Cardiac fibroblast (primary cell): ENCODE data around the gene DPYSL3.

Source experiments
- DNase-seq, 2 donors: peaks; one replicate each; pipeline versions ENCODE4 v3.0.0 to v3.0.0-alpha.2; 2010; ENCODE audit warnings: low read depth in 2 of 2
- H3K4me3 ChIP-seq, 2 donors: replicated peaks in 1 of 2; 1 replicate in 1 of 2; 2 replicates in 1 of 2; pipeline ENCODE4 v1.5.1; 2011; ENCODE audit warnings: low read depth in 2 of 2, low read length in 2 of 2, mild to moderate bottlenecking in 2 of 2, moderate library complexity in 1 of 2
- CTCF ChIP-seq: IDR thresholded peaks from one replicate; pipeline ENCODE4 v1.5.1; 2011; ENCODE audit warnings: low read depth, mild to moderate bottlenecking, low read length, inconsistent platforms

DPYSL3 gene

GRCh38 chr5:147465747-147466146 is 44.1 kb downstream of the DPYSL3 start:
- H3K4me3 ChIP-seq = no peak overlapping the region
- TF ChIP-seq CTCF = no peak
- no peak for DNase-seq

- peak; percentile 53 for TF ChIP-seq CTCF
- DNase-seq = peak; percentile 71 to 77
- no peak overlapping the region for H3K4me3 ChIP-seq
Measured at GRCh38 chr5:147464211-147464610, 45.7 kb downstream of the DPYSL3 start.

DNA sequence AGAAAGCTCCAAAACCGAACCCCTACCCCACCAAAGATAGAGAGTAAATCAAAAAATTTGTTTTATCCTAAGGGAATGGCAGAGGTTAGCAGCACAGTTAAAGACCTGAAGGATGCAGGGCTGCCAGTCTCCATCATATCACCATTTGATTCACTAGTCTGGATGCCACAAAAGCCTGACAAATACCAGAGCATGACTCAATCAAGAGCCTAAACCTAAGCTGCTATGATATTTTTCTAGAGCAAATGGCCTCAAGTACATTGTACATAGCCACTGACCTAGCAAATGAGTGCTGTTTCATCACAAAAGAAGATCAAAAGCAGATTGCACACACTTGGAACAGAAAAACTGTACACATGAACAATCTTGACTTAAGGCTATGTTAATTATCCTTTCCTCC is 48.0 kb downstream of the DPYSL3 start:
- no peak for TF ChIP-seq CTCF
- peak in 1 of 2 donors; percentile 15 for DNase-seq
- H3K4me3 ChIP-seq = no peak overlapping the region

DNA sequence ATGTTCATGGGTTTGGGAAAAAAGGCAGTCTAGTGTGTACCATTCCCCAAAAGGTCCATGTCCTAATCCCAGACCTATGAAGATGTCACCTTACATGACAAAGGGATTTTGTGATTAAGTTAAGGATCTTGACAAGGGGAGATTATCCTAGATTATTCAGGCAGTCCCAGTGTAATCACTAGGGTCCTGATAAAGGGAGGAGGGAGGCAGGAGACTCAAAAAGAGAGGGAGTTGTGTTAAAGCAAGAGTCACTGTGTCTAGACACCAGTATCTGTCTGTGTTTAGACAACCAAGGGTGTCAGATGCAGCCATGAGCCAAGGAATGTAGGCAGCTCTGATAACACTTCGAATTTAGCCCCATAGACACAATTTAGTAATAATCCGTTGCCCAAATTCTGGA is 49.5 kb downstream of the DPYSL3 start:
- DNase-seq = no peak
- TF ChIP-seq CTCF = no peak
- H3K4me3 ChIP-seq = no peak overlapping the region

GRCh38 chr5:147458581-147458980 is 51.3 kb downstream of the DPYSL3 start:
- no peak overlapping the region for H3K4me3 ChIP-seq
- DNase-seq = no peak
- no peak for TF ChIP-seq CTCF

DNA sequence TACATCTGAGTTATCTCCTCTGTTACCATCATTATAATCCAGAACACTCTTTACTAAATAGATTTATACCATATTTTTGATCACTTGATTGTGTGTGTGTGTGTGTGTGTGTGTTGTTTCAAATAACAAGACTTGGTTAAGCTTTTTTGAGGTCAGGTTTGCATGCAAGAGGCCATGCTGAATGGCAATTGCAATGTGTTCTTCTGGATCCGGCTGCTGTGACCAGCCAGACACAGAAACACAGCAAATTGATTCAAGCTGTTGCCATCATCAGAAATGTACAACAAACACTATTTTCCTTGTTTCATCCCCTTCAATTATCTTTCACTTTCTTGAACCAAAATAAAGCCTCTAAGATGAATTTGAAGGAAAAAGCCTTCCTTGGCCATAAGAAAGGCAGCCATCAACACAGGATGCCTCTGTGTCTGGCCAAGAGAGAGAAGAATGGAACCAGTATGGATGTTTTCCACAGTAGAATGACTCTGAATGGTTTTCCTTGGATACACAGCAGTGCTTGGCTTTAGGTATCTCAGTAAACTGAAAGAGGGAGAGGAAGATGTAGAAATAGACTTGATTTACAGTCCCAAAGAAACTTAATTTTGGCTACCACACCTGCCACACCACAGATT is 53.9 kb downstream of the DPYSL3 start:
- H3K4me3 ChIP-seq = no peak overlapping the region
- peak in 1 of 2 donors; percentile 38 for DNase-seq
- no peak for TF ChIP-seq CTCF
